ENCODE data around the gene GRB10.

The GRB10 gene

GRCh38 chr7:50761713-50762112 is 21.0 kb downstream of the GRB10 start:
- no peaks in the 10 kb centered on the region for H3K4me1 ChIP-seq (ENCODE audit: control insufficient read depth, insufficient read depth, low read length, poor library complexity, severe bottlenecking)
- H3K36me3 ChIP-seq (ENCODE audit: control insufficient read depth, insufficient read depth, low read length): peaks cover 26% of the 10 kb centered on the region
- 93 to 95% methylated on average over 4 to 5 of the region's 7 CpGs for WGBS, 2 experiments (ENCODE audit: insufficient coverage in 2 of 2)
- no peak overlapping the region for H3K27ac ChIP-seq (ENCODE audit: low read depth, low read length, severe bottlenecking)
- H3K4me3 ChIP-seq (ENCODE audit: extremely low read depth, insufficient read depth, low read length, poor library complexity, severe bottlenecking): no peak overlapping the region
- no peaks in the 10 kb centered on the region for H3K9me3 ChIP-seq (ENCODE audit: control insufficient read depth, low read length)

DNA sequence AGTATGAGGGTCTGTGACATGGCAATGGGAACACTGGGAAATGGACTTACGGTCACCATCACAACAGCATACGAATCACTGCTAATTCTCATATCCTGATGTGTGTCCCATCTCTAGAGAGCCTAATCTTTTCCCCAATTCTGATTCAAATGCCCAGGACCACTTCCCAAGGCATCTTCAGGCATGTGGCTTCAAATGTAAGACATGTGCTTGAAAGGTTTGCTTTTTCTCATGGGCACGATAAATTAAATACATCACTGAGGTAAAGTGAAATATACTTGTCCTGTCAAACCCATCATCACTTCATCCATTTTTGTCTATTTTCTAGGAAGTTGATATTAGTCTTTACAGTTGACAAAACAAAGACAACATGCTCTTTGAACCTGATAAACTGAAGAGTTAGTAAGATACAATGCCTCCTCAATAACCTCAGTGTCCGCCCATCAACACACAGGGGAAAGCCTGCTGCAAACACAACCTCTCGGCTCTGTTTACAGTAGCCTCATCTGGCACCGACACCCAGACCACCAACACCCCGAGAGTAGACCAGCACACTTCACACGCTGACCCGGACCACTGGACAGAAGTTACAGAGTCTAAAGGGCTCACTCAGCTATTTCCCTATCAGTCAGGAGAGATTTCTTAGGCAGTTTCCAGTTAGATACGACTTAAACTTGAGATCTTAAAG is 24.8 kb downstream of the GRB10 start:
- WGBS, 2 experiments (ENCODE audit: insufficient coverage in 2 of 2): 95 to 97% methylated on average over 6 to 8 of the region's 10 CpGs
- Histone ChIP-seq H3K27ac (ENCODE audit: low read depth, low read length, severe bottlenecking) (no peak overlapping the region), H3K9me3 (ENCODE audit: control insufficient read depth, low read length) (no peaks in the 10 kb centered on the region), H3K36me3 (ENCODE audit: control insufficient read depth, insufficient read depth, low read length) (peaks cover 49% of the 10 kb centered on the region), H3K4me1 (ENCODE audit: control insufficient read depth, insufficient read depth, low read length, poor library complexity, severe bottlenecking) (no peaks in the 10 kb centered on the region), H3K4me3 (ENCODE audit: extremely low read depth, insufficient read depth, low read length, poor library complexity, severe bottlenecking) (no peak overlapping the region)

- Histone ChIP-seq H3K9me3 (ENCODE audit: control insufficient read depth, low read length) (no peaks in the 10 kb centered on the region), H3K36me3 (ENCODE audit: control insufficient read depth, insufficient read depth, low read length) (peaks cover 50% of the 10 kb centered on the region)
- 89 to 96% methylated on average over 9 of the region's 9 CpGs for WGBS, 2 experiments (ENCODE audit: insufficient coverage in 2 of 2)
Measured at GRCh38 chr7:50756180-50756579, 26.5 kb downstream of the GRB10 start.

DNA sequence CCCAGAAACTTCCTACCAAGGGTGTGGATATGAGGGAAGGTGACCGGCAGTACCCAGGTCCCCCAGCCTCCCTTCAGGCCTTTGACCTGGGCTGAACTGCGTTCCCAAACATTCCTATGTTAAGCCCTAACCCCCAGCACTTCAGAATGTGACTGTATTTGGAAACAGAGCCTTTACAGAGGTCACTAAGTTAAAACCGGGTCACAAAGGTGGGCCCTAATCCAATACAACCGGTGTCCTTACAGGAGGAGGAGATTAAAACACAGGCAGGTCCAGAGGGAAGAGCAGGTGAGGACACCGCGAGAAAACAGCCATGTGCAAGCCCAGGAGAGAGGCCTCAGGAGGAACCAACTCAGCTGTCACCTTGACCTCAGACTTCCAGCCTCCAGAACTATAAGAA is 28.0 kb downstream of the GRB10 start:
- Histone ChIP-seq H3K9me3 (ENCODE audit: control insufficient read depth, low read length) (no peaks in the 10 kb centered on the region), H3K4me1 (ENCODE audit: control insufficient read depth, insufficient read depth, low read length, poor library complexity, severe bottlenecking) (no peaks in the 10 kb centered on the region), H3K27ac (ENCODE audit: low read depth, low read length, severe bottlenecking) (no peak overlapping the region), H3K4me3 (ENCODE audit: extremely low read depth, insufficient read depth, low read length, poor library complexity, severe bottlenecking) (no peak overlapping the region), H3K36me3 (ENCODE audit: control insufficient read depth, insufficient read depth, low read length) (peaks cover 54% of the 10 kb centered on the region)
- 90 to 97% methylated on average over 3 to 6 of the region's 6 CpGs for WGBS, 2 experiments (ENCODE audit: insufficient coverage in 2 of 2)

More at GRCh38 chr7:50756180-50756579, 26.5 kb downstream of the GRB10 start:
- Histone ChIP-seq H3K4me3 (ENCODE audit: extremely low read depth, insufficient read depth, low read length, poor library complexity, severe bottlenecking) (no peak overlapping the region), H3K4me1 (ENCODE audit: control insufficient read depth, insufficient read depth, low read length, poor library complexity, severe bottlenecking) (no peaks in the 10 kb centered on the region), H3K27ac (ENCODE audit: low read depth, low read length, severe bottlenecking) (no peak overlapping the region)

DNA sequence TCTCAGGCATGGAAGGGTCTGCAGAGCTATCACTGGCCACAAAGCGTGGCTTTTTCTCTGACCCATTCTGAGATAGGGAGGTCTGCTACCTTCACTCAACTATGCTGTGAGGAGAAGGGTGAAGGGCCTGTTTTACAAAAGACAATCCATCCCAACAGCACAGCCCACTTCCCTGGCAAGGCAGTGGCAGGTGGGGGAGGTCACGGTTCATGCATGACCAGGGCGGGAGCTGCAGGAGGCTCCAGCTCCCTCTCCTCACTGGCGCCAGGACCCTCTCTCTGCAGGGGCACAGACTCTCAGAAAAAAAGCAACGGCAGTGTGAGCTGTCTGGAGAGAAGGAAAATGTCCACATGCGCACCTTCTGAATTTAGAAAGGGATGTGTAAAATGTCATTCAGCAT is 28.5 kb downstream of the GRB10 start:
- H3K36me3 ChIP-seq (ENCODE audit: control insufficient read depth, insufficient read depth, low read length): peaks cover 51% of the 10 kb centered on the region
- no peak overlapping the region for H3K27ac ChIP-seq (ENCODE audit: low read depth, low read length, severe bottlenecking)
- WGBS, 2 experiments (ENCODE audit: insufficient coverage in 2 of 2): 92 to 93% methylated on average over 2 to 3 of the region's 6 CpGs
- H3K4me3 ChIP-seq (ENCODE audit: extremely low read depth, insufficient read depth, low read length, poor library complexity, severe bottlenecking): no peak overlapping the region
- no peaks in the 10 kb centered on the region for H3K9me3 ChIP-seq (ENCODE audit: control insufficient read depth, low read length)
- no peaks in the 10 kb centered on the region for H3K4me1 ChIP-seq (ENCODE audit: control insufficient read depth, insufficient read depth, low read length, poor library complexity, severe bottlenecking)

- no peak overlapping the region for H3K4me3 ChIP-seq (ENCODE audit: extremely low read depth, insufficient read depth, low read length, poor library complexity, severe bottlenecking)
- H3K9me3 ChIP-seq (ENCODE audit: control insufficient read depth, low read length): no peaks in the 10 kb centered on the region
- no peaks in the 10 kb centered on the region for H3K4me1 ChIP-seq (ENCODE audit: control insufficient read depth, insufficient read depth, low read length, poor library complexity, severe bottlenecking)
- H3K27ac ChIP-seq (ENCODE audit: low read depth, low read length, severe bottlenecking): no peak overlapping the region
- peaks cover 61% of the 10 kb centered on the region for H3K36me3 ChIP-seq (ENCODE audit: control insufficient read depth, insufficient read depth, low read length)
- WGBS, 2 experiments (ENCODE audit: insufficient coverage in 2 of 2): 100% methylated on average over 2 to 3 of the region's 4 CpGs
Measured at GRCh38 chr7:50752422-50752821, 30.3 kb downstream of the GRB10 start.

GRCh38 chr7:50751146-50751545 is 31.6 kb downstream of the GRB10 start:
- Histone ChIP-seq H3K27ac (ENCODE audit: low read depth, low read length, severe bottlenecking) (no peak overlapping the region), H3K36me3 (ENCODE audit: control insufficient read depth, insufficient read depth, low read length) (peaks cover 69% of the 10 kb centered on the region), H3K4me1 (ENCODE audit: control insufficient read depth, insufficient read depth, low read length, poor library complexity, severe bottlenecking) (no peaks in the 10 kb centered on the region), H3K9me3 (ENCODE audit: control insufficient read depth, low read length) (no peaks in the 10 kb centered on the region), H3K4me3 (ENCODE audit: extremely low read depth, insufficient read depth, low read length, poor library complexity, severe bottlenecking) (no peak overlapping the region)
- no CpG with 5 or more reads among the region's 1 CpG for WGBS, 2 experiments (ENCODE audit: insufficient coverage in 2 of 2)

- WGBS, 2 experiments (ENCODE audit: insufficient coverage in 2 of 2): 67 to 85% methylated on average over 1 to 3 of the region's 3 CpGs
Measured at GRCh38 chr7:50749896-50750295, 32.8 kb downstream of the GRB10 start.

GRCh38 chr7:50748472-50748871 is 34.2 kb downstream of the GRB10 start:
- WGBS, 2 experiments (ENCODE audit: insufficient coverage in 2 of 2): 90 to 98% methylated on average over 5 to 8 of the region's 8 CpGs
- H3K4me3 ChIP-seq (ENCODE audit: extremely low read depth, insufficient read depth, low read length, poor library complexity, severe bottlenecking): no peak overlapping the region
- no peak overlapping the region for H3K27ac ChIP-seq (ENCODE audit: low read depth, low read length, severe bottlenecking)
- H3K9me3 ChIP-seq (ENCODE audit: control insufficient read depth, low read length): no peaks in the 10 kb centered on the region
- H3K36me3 ChIP-seq (ENCODE audit: control insufficient read depth, insufficient read depth, low read length): peaks cover 51% of the 10 kb centered on the region
- H3K4me1 ChIP-seq (ENCODE audit: control insufficient read depth, insufficient read depth, low read length, poor library complexity, severe bottlenecking): no peaks in the 10 kb centered on the region

More at GRCh38 chr7:50749896-50750295, 32.8 kb downstream of the GRB10 start:
- Histone ChIP-seq H3K36me3 (ENCODE audit: control insufficient read depth, insufficient read depth, low read length) (peaks cover 63% of the 10 kb centered on the region), H3K4me3 (ENCODE audit: extremely low read depth, insufficient read depth, low read length, poor library complexity, severe bottlenecking) (no peak overlapping the region), H3K9me3 (ENCODE audit: control insufficient read depth, low read length) (no peaks in the 10 kb centered on the region), H3K4me1 (ENCODE audit: control insufficient read depth, insufficient read depth, low read length, poor library complexity, severe bottlenecking) (no peaks in the 10 kb centered on the region), H3K27ac (ENCODE audit: low read depth, low read length, severe bottlenecking) (no peak overlapping the region)

DNA sequence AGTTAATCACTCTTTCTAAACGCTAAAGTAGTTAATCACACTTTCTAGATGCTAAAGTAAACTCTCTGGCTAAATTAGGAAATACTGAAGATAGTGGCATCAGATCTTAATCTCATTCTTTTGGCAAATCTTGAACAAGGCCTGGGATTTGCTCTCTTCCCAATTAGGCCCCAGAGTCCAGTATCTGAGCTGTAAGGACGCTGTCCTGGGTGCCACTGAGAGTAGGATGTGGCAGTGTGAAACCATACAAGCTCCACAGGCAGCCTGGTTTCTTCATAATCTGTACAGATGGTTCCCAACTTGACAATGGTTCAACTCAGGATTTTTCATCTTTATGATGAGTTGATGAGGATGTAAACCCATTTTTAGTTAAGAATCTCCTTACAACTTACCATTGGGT is 36.9 kb downstream of the GRB10 start:
- 80 to 100% methylated on average over 1 of the region's 2 CpGs for WGBS, 2 experiments (ENCODE audit: insufficient coverage in 2 of 2)
- Histone ChIP-seq H3K36me3 (ENCODE audit: control insufficient read depth, insufficient read depth, low read length) (peaks cover 34% of the 10 kb centered on the region), H3K27ac (ENCODE audit: low read depth, low read length, severe bottlenecking) (no peak overlapping the region), H3K9me3 (ENCODE audit: control insufficient read depth, low read length) (no peaks in the 10 kb centered on the region), H3K4me1 (ENCODE audit: control insufficient read depth, insufficient read depth, low read length, poor library complexity, severe bottlenecking) (no peaks in the 10 kb centered on the region), H3K4me3 (ENCODE audit: extremely low read depth, insufficient read depth, low read length, poor library complexity, severe bottlenecking) (no peak overlapping the region)

GRCh38 chr7:50745336-50745735 is 37.4 kb downstream of the GRB10 start:
- no peaks in the 10 kb centered on the region for H3K4me1 ChIP-seq (ENCODE audit: control insufficient read depth, insufficient read depth, low read length, poor library complexity, severe bottlenecking)
- peaks cover 29% of the 10 kb centered on the region for H3K36me3 ChIP-seq (ENCODE audit: control insufficient read depth, insufficient read depth, low read length)
- no peak overlapping the region for H3K27ac ChIP-seq (ENCODE audit: low read depth, low read length, severe bottlenecking)
- no peak overlapping the region for H3K4me3 ChIP-seq (ENCODE audit: extremely low read depth, insufficient read depth, low read length, poor library complexity, severe bottlenecking)
- whole genome bisulfite sequencing, 2 experiments (ENCODE audit: insufficient coverage in 2 of 2): 77 to 88% methylated on average over 3 to 6 of the region's 7 CpGs
- H3K9me3 ChIP-seq (ENCODE audit: control insufficient read depth, low read length): no peaks in the 10 kb centered on the region

All from mesodermal cell (in vitro differentiated cells).